ENCODE results near the gene SRSF6. TPM values are rescaled to one million over a fixed set of nuclear protein-coding genes. Genes with fewer than 3 reads are reported as not detected.

SRSF6 gene
- polyA plus RNA-seq, 2 of the 4 experiments (the other 2 are of a cell fraction) = 99.3 to 145 TPM

GRCh38 chr20:43506238-43506637 is 48.5 kb downstream of the SRSF6 start:
- ATAC-seq (no peak), FAIRE-seq (no peak), DNase-seq (ENCODE audit: low read depth in 1 of 2, low spot score in 1 of 2) (no peak)
- no peak overlapping the region for H3K27ac ChIP-seq
- ChIA-PET POLR2A (no interaction called here), CTCF (no interaction called here)
- no peak for TF ChIP-seq ZSCAN20 (CRISPR knock-in tag; IDR thresholded peaks at IDR 0.05)
- TF ChIP-seq, protein P1, sequence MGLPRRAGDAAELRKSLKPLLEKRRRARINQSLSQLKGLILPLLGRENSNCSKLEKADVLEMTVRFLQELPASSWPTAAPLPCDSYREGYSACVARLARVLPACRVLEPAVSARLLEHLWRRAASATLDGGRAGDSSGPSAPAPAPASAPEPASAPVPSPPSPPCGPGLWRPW (IDR thresholded peaks at IDR 0.05) = no peak
- no peak for TF ChIP-seq EHMT2 (IDR thresholded peaks at IDR 0.05; ENCODE audit: low read depth)
- no peak for TF ChIP-seq REST (IDR thresholded peaks at IDR 0.05)
- peaks cover 6% of the 10 kb centered on the region; the same call in 1 of the 3 replicates for H3K4me1 ChIP-seq
- H3K4me3 ChIP-seq = no peak overlapping the region
- H3K4me2 ChIP-seq = no peak overlapping the region
- 91% methylated on average over 7 of the region's 7 CpGs for WGBS (ENCODE audit: missing lambda C conversion rate)
- no peaks in the 10 kb centered on the region for H3K9me3 ChIP-seq

GRCh38 chr20:43507150-43508080 is 49.7 kb downstream of the SRSF6 start, which contains the start of gene L3MBTL1:
L3MBTL1 (plus strand) TSS chr20:43507697; CDS start chr20:43513504, 5,807 bp downstream.
- DNase-seq (ENCODE audit: low read depth in 1 of 2, low spot score in 1 of 2) (peak; percentile 72 to 82), ATAC-seq (peak; percentile 97 to 98), FAIRE-seq (no peak)
- Histone ChIP-seq H3K9me3 (no peaks in the 10 kb centered on the region), H3K27ac (peak within 1 kb of the TSS; percentile 73 to 92), H3K4me2 (peak within 1 kb of the TSS; percentile 76), H3K4me3 (peak within 1 kb of the TSS; percentile 58), H3K4me1 (peaks cover 6% of the 10 kb centered on the region; the same call in 1 of the 3 replicates)
- CTCF ChIA-PET = interaction anchor here (0.6 to 2.4 kb wide), 4 partner anchors 10 to 337 kb away, joined by 3 to 13 read pairs (median 3); no protein-coding TSS in a partner anchor
- 42% methylated on average over 35 of the region's 95 CpGs for WGBS (ENCODE audit: missing lambda C conversion rate)
- POLR2A ChIA-PET = interaction anchor here (0.6 to 1.4 kb wide), 2 partner anchors 50 to 177 kb away, joined by 6 to 11 read pairs; partner anchors contain the start of gene SRSF6
- TF ChIP-seq SMC3 (IDR thresholded peaks at IDR 0.05) (no peak), KDM5A (IDR thresholded peaks at IDR 0.05) (no peak), ZSCAN20 (CRISPR knock-in tag; IDR thresholded peaks at IDR 0.05) (no peak), HDAC2 (IDR thresholded peaks at IDR 0.05) (no peak), HOXA7 (CRISPR knock-in tag; IDR thresholded peaks at IDR 0.05) (no peak), EP300 (IDR thresholded peaks at IDR 0.05) (no peak), HOXB5 (CRISPR knock-in tag; IDR thresholded peaks at IDR 0.05) (no peak), SREBF2 (IDR thresholded peaks at IDR 0.05) (no peak), ZNF302 (CRISPR knock-in tag; IDR thresholded peaks at IDR 0.05) (no peak), FOSL2 (IDR thresholded peaks at IDR 0.05) (no peak), FOSL2 (CRISPR knock-in tag; IDR thresholded peaks at IDR 0.05) (no peak), FOXS1 (CRISPR knock-in tag; IDR thresholded peaks at IDR 0.05) (no peak), TFCP2L1 (CRISPR knock-in tag; IDR thresholded peaks at IDR 0.05) (no peak), ATOH8 (CRISPR knock-in tag; IDR thresholded peaks at IDR 0.05; ENCODE audit: low read depth) (no peak), HEYL (CRISPR knock-in tag; IDR thresholded peaks at IDR 0.05) (no peak), GATA3 (IDR thresholded peaks at IDR 0.05; ENCODE audit: borderline replicate concordance) (no peak), BCL3 (IDR thresholded peaks at IDR 0.05) (no peak), JUN (IDR thresholded peaks at IDR 0.05) (0 out of 5 replicates have a peak, but pooled peaks of 1 of the 2 experiments have one; percentile 24), POLR2A (IDR thresholded peaks at IDR 0.05; ENCODE audit: low read length) (peak; percentile 85), PBX3 (IDR thresholded peaks at IDR 0.05) (no peak), NPAS2 (CRISPR knock-in tag; IDR thresholded peaks at IDR 0.05; ENCODE audit: borderline replicate concordance) (no peak)
- TF ChIP-seq, protein P2, sequence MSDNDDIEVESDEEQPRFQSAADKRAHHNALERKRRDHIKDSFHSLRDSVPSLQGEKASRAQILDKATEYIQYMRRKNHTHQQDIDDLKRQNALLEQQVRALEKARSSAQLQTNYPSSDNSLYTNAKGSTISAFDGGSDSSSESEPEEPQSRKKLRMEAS (IDR thresholded peaks at IDR 0.05) = peak; percentile 79
- TF ChIP-seq, protein P3, sequence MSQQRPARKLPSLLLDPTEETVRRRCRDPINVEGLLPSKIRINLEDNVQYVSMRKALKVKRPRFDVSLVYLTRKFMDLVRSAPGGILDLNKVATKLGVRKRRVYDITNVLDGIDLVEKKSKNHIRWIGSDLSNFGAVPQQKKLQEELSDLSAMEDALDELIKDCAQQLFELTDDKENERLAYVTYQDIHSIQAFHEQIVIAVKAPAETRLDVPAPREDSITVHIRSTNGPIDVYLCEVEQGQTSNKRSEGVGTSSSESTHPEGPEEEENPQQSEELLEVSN (IDR thresholded peaks at IDR 0.05; ENCODE audit: borderline replicate concordance, low read depth) = peak; percentile 89
